Right ventricle myocardium inferior (tissue), 1 donor: ENCODE data around the gene ELOVL6. TPM values are rescaled to one million over a fixed set of nuclear protein-coding genes. Genes with fewer than 3 reads are reported as not detected.
A peak's percentile ranks its signal among the peaks of the same experiment; 100 is the strongest.
"Not testable (repeated sequence)": the region's sequence is repeated elsewhere in the genome, so short reads cannot be mapped to it uniquely, and the experiment has no call there.

Experiments
- ATAC-seq: fragments of 200-7000 bp; cut with Tn5 transposase; one replicate; pipeline ENCODE4 v1.9.1; 2020; ENCODE audit warnings: mild to moderate bottlenecking, moderate library complexity
- DNase-seq: peaks from one replicate; pipeline ENCODE4 v3.0.0; 2021; ENCODE audit errors: missing footprints
- intact Hi-C: fragments of 100-400 bp; cut with DNase I; formaldehyde crosslinking; loops from one replicate; pipeline ENCODE4 v1.11.0; 2022
- total RNA-seq: library from RNA; stranded (reverse); fragmentation: NEBNext Ultra II Directional; extraction: Animal tissue kit (Norgen Biotek cat#: 25700); gene quantifications from one replicate; pipeline ENCODE4 v1.2.1, GENCODE V29; 2021
- donor health status: DM: no; HTN: yes; CAD: no; lungs with severe emphysema.

Gene ELOVL6
- total RNA-seq, 1 donor from 2014 or later: 2.0 TPM

DNA sequence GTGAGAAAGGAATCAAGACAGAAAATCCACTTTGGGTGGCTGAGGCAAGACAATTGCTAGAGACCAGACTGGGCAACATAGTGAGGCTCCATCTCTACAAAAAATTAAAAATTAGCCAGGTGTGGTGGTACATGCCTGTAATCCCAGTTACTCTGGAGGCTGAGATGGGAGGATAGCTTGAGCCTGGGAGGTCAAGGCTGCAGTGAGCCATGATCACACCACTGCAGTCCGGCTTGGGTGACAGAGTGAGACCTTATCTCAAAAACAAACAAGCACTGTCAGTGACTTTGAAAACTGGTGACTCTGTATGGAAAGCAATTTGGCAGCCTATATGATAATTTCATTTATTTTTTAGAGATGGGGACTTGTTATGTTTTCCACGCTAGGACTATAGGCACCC, 2.3 kb upstream of the ELOVL6 start:
- DNase-seq (no peak), ATAC-seq (no peak)
- intact Hi-C loops: no loop called here

DNA sequence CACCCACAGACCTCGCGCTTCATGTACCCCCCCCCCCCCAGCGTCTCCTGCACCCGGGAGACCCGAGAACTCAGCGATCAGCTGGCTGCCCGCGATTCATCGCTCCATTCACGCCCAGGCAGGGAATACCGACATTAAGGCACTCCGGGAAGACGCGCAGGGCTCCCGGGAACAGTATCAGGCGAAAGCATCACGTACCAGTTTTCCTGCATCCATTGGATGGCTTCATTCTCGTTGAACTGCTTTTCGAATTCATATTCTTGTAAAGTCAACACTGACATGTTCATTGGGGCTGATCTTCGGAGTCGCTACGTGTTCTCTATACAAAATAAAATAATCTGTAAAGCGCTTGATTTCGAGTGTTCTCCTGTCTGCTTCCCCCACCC, 373 bp downstream of the ELOVL6 start:
- DNase-seq (no peak), ATAC-seq (no peak)
- intact Hi-C loops: loop anchor here (5.0 kb wide), 2 partner anchors 146 to 314 kb away; no protein-coding TSS in a partner anchor

DNA sequence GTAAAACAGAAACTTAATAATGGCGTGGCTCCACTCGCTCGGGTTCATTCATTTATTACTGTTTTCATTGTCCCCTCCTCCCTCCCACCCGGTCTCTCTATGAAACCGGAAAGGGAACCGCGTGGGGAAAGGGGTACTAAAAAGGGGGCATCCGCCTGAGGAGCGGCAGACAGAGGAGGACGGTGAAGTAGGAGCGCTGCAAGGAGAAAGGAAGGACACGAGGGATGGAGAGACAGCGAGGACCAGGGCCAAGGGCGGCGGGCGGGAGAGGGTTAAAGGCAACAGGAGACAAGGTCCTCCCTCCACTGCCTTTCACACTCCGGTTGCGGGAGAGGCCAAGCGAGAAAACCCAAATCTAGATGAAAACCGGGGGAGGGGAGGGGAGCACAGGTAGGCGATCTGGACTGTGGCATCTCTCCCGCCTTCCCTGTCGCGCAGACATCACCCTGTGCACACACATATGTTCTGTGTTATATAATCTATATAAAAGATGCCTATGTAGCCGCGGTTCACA, 829 bp downstream of the ELOVL6 start:
- ATAC-seq (no peak), DNase-seq (no peak)
- intact Hi-C loops: loop anchor here (5.0 kb wide), 2 partner anchors 145 to 315 kb away; no protein-coding TSS in a partner anchor

GRCh38 chr4:110196871-110197528, 1.4 kb downstream of the ELOVL6 start:
- intact Hi-C loops: loop anchor here (5.0 kb wide), 2 partner anchors 145 to 315 kb away; no protein-coding TSS in a partner anchor
- ATAC-seq (peak; percentile 52), DNase-seq (peak; percentile 83)

DNA sequence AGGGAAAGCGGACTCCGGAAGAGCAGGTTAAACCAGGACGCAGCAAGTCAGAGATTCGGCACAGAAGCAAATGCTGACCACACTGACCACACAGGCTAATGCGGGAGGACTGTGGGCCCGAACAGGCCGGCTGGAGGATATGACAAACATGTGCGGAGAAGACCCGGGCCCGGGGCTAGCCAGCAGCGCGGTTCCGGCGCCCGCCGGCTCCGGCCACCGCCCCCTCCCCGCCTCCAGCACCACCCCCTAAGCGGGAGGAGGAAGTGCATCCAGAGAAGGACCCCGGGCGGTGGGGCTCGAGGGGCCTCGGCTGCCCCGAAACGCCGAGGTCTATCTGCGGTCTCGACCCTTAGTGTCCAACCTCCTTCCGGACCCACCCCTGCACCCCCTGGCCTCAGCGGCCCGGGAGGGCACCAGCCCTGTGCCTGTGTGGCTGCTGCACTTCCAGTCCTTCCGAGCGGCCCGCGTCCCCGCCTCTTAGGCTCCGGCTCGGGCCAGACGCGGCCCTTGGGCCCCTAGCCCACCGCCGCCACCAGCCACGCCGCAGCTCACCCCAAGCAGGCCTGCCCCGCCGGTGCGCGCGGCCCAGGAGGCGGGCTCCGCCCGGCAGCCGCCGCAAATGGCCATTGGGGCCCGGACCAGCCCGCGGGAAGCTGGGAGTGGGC, 2.1 kb downstream of the ELOVL6 start:
- ATAC-seq: peak; percentile 84
- peak; percentile 74 for DNase-seq
- intact Hi-C loops: loop anchor here (5.0 kb wide), 2 partner anchors 144 to 316 kb away; no protein-coding TSS in a partner anchor

GRCh38 chr4:110195561-110196205, 2.7 kb downstream of the ELOVL6 start:
- ATAC-seq: no peak
- no peak for DNase-seq
- intact Hi-C loops: loop anchor here (5.0 kb wide), 2 partner anchors 143 to 317 kb away; no protein-coding TSS in a partner anchor

DNA sequence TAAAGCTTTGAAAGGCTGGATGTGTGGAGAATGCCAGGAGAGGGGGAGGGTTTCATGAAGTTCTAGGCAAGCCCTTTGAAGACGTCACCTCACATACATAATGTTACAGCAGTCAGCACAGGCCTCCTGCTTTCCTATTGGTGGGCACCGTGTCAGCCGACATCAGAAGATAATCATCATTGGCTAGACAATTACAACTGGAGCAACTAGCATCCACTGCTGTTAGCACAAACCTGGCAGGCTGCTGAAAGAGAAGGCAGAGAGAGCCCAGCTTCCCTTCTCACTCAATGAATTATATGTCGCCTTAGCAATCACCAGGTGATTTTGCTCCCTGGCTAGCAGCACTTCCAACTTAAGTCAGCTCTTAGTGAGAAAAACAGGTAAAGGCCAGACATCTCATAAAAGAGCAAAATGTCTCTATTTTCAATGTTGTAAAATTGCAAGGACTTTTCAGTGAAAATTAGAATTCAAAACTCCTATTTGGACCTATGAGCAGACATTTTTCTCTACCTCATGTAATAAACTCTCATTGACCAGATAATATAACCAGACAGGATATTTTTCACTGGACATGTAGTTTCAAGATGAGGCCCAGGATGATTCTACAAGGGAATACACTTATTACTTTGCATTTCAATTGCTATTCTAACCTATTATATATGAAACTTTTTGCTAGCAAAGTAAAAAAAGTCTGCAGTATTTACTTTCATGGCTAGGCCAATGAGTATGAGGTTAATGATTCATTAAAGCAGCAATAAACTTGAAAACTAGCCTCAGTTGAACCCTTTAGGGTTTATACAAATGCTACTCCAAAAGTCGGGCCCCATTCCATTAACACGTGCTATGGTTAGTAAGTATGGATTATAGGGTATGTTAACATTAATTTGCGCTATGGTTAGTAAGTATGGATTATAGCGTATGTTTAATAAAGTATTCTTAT, 4.3 kb downstream of the ELOVL6 start:
- DNase-seq (peak; percentile 61), ATAC-seq (no peak)
- intact Hi-C loops: no loop called here

DNA sequence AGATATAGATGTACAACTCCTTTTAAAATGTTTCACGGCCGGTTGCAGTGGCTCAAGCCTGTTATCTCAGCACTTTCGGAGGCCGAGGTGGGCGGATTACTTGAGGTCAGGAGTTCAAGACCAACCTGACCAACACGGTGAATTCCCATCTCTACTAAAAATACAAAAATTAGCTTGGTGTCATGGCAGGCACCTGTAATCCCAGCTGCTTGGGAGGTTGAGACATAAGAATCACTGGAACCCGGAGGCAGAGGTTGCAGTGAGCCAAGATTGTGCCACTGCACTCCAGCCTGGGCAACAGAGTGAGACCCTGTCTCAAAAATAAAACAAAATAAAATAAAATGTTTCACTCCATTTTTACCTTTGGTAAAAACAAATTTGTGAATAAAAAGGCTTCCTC, 5.1 kb downstream of the ELOVL6 start:
- intact Hi-C loops, ATAC-seq: not testable (repeated sequence)

GRCh38 chr4:110190249-110190648, 8.2 kb downstream of the ELOVL6 start:
- DNase-seq (no peak), ATAC-seq (no peak)
- intact Hi-C loops: no loop called here

More for the DNA sequence above, 5.1 kb downstream of the ELOVL6 start:
- not testable (repeated sequence) for DNase-seq

GRCh38 chr4:110188113-110188512, 10.3 kb downstream of the ELOVL6 start:
- DNase-seq (no peak), ATAC-seq (no peak)
- intact Hi-C loops: no loop called here

DNA sequence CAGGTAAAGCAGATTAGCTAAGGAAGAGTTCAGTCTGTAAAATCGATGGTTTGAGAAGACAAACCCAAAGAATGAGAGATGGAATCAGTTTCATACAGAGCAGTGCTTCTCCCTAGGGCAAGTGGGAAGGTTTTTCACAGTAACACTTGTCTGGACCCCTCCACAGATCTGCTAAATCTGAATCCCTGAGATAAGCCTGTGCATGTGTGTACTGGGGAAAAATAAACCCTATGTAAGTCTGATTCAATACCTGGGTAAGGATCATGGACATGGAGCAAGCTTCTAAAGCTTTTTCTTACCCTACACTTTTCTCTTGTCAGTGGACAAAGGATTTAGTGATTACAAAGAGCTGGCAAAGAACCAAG, 13.6 kb downstream of the ELOVL6 start:
- no peak for ATAC-seq
- intact Hi-C loops: no loop called here

GRCh38 chr4:110184140-110184790, 14.2 kb downstream of the ELOVL6 start:
- DNase-seq: no peak
- intact Hi-C loops: no loop called here
- no peak for ATAC-seq

More for the DNA sequence above, 13.6 kb downstream of the ELOVL6 start:
- no peak for DNase-seq

- no peak for DNase-seq
- intact Hi-C loops: no loop called here
- no peak for ATAC-seq
Measured at GRCh38 chr4:110183643-110184042, 14.8 kb downstream of the ELOVL6 start.

GRCh38 chr4:110183058-110183457, 15.4 kb downstream of the ELOVL6 start:
- DNase-seq (no peak), ATAC-seq (no peak)
- intact Hi-C loops: no loop called here

DNA sequence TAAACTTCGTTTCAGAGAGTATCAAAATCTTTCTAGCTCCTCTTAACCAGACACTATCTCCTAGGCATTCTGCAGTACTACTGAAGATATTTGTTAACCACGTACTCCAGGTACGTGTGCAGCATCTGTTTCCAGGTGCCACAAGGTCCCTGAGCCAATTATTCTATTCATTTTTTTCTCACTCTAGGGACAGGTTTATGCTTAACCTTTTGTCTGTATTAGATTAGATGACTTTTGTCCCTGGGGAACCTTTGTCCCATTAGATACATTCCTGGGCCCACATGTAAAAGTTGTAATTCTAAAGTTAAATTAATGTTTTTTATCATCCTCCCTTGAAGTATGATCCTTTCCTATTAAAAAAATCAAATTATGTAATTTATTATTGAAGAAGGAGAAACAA, 16.5 kb downstream of the ELOVL6 start:
- intact Hi-C loops: no loop called here
- ATAC-seq (no peak), DNase-seq (no peak)

DNA sequence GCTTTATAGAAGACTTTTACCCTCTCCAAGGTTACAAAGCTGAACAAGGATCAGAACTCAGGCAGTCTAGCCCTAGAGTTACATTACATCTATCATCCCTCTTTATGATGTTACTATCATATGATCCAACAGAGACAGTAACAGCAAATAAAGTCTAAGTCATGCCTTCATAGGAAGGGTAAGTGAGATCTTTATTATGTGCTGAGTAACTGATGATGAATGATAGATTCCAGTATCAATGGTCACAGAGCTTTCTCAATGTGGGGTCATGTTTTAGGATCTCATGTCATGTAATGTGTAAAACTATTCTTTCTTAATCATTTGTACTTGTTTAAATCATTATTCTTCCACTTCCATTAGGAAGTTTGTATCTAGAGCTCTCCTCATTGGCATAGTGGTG, 22.8 kb downstream of the ELOVL6 start:
- DNase-seq: no peak
- intact Hi-C loops: no loop called here
- ATAC-seq: no peak

DNA sequence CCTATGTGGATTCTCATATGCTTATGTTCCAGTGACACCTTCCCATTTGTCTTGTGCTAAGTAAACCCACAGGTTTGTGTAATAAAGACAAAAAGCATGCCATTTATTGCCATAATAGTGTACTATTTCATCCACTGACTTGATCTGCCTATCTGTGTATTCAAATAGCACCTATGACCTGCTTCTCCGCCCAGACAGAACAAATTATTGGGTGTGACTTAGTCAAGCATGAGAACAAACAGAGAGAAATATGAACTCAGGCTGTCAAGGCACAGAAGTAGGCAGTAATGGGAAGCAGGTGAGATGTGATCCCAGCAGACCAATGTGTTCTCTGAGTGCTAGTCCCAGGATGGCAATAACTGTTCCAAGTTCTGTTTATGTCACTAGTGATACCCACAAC, 25.4 kb downstream of the ELOVL6 start:
- intact Hi-C loops: no loop called here
- DNase-seq (no peak), ATAC-seq (no peak)

- intact Hi-C loops: no loop called here
- ATAC-seq (no peak), DNase-seq (no peak)
Measured at GRCh38 chr4:110171971-110172370, 26.4 kb downstream of the ELOVL6 start.
